Endothelial cell of umbilical vein (primary cell): ENCODE measurements around the gene ANGPT4. TPM values are rescaled to one million over a fixed set of nuclear protein-coding genes. Genes with fewer than 3 reads are reported as not detected.

ENCODE experiments used
- BruUV-seq: library from RNA; stranded (reverse); fragments of 400-500 nt; replicated peaks from 2 replicates; lab custom pipeline; 2021; lab: Mats Ljungman, UMichigan
- CTCF ChIA-PET: fragments of 300-600, 350-600 bp; sonication (Branson Sonifier 250); formaldehyde crosslinking; loops from one replicate; lab custom pipeline; 2021; ENCODE audit warnings: antibody characterized with exemption, inconsistent platforms; lab: Charles Lee
- POLR2A ChIA-PET: fragments of 300-600, 350-600 bp; sonication (Branson Sonifier 250); formaldehyde crosslinking; loops from one replicate; lab custom pipeline; 2021; ENCODE audit warnings: antibody characterized with exemption, inconsistent platforms; lab: Charles Lee
- DNase-seq: peaks from one replicate; pipeline ENCODE4 v3.0.0-alpha.2; 2011; ENCODE audit warnings: low read depth, low spot score
- FAIRE-seq: peaks from 2 replicates; lab custom pipeline; 2011; peaks lifted over from hg19 to GRCh38; lab: Jason Lieb, UNC
- H2AFZ ChIP-seq: 2 replicates; pipeline ENCODE4 v1.6.0; 2012; ENCODE audit warnings: low read depth, low read length, control low read depth, inconsistent platforms
- H3K27ac ChIP-seq: 2 replicates; pipeline ENCODE4 v1.5.1; 2011; ENCODE audit warnings: low read depth, mild to moderate bottlenecking, control low read depth, low read length, moderate library complexity; ENCODE audit not compliant: insufficient read depth
- H3K27me3 ChIP-seq, 2 experiments: 2 replicates each; pipeline versions ENCODE4 v1.6.0 to v1.6.1; 2011; ENCODE audit warnings: low read length in 2 of 2, mixed read lengths in 1 of 2; ENCODE audit not compliant: control insufficient read depth in 2 of 2, insufficient read depth in 2 of 2
- H3K36me3 ChIP-seq, 2 experiments: 2 replicates in 1 of 2; 3 replicates in 1 of 2; pipeline ENCODE4 v1.5.1; 2011; ENCODE audit warnings: low read length in 2 of 2, mild to moderate bottlenecking in 1 of 2, moderate library complexity in 1 of 2; ENCODE audit not compliant: control insufficient read depth in 2 of 2, insufficient read depth in 2 of 2; ENCODE audit errors: extremely low read depth in 1 of 2
- H3K4me1 ChIP-seq: 3 replicates; pipeline ENCODE4 v1.5.1; 2011; ENCODE audit warnings: mild to moderate bottlenecking, low read length; ENCODE audit not compliant: control insufficient read depth, insufficient read depth; ENCODE audit errors: extremely low read depth
- H3K4me2 ChIP-seq: 2 replicates; pipeline ENCODE4 v1.6.1; 2011; ENCODE audit warnings: low read length, control low read depth, mixed read lengths; ENCODE audit not compliant: insufficient read depth
- H3K4me3 ChIP-seq, 3 experiments: fragments of 200-600 bp in 1 of 3; sonication (generic), shearing (Covaris generic) in 1 of 3; replicated peaks in 1 of 3; 2 replicates each; pipeline ENCODE4 v1.5.1; 2011 to 2016; ENCODE audit warnings: control low read depth in 3 of 3, low read length in 3 of 3, mild to moderate bottlenecking in 2 of 3, inconsistent platforms in 1 of 3, low read depth in 1 of 3, moderate library complexity in 1 of 3; ENCODE audit not compliant: insufficient read depth in 1 of 3
- H3K79me2 ChIP-seq: 2 replicates; pipeline ENCODE4 v1.6.0; 2012; ENCODE audit warnings: low read length, inconsistent platforms; ENCODE audit not compliant: control insufficient read depth, insufficient read depth
- H3K9ac ChIP-seq: replicated peaks from 2 replicates; pipeline ENCODE3; 2011; ENCODE audit warnings: low read length, control low read depth; ENCODE audit not compliant: insufficient read depth; ENCODE audit errors: extremely low read depth
- H3K9me1 ChIP-seq: replicated peaks from 3 replicates; pipeline ENCODE4 v1.6.0; 2011; ENCODE audit warnings: mild to moderate bottlenecking, low read length; ENCODE audit not compliant: control insufficient read depth, insufficient read depth; ENCODE audit errors: extremely low read depth
- H3K9me3 ChIP-seq: replicated peaks from 2 replicates; pipeline ENCODE4 v1.5.1; 2012; ENCODE audit warnings: low read length, inconsistent platforms; ENCODE audit not compliant: control insufficient read depth, insufficient read depth
- H4K20me1 ChIP-seq: replicated peaks from 2 replicates; pipeline ENCODE3; 2011; ENCODE audit warnings: mild to moderate bottlenecking, low read length; ENCODE audit not compliant: control insufficient read depth, insufficient read depth; ENCODE audit errors: extremely low read depth
- CTCF ChIP-seq, 2 donors: IDR thresholded peaks; 1 replicate in 1 of 2; 2 replicates in 1 of 2; pipeline ENCODE4 v1.5.1; 2011; ENCODE audit warnings: low read length in 2 of 2, mild to moderate bottlenecking in 2 of 2, moderate library complexity in 2 of 2, control low read depth in 1 of 2, inconsistent platforms in 1 of 2, low read depth in 1 of 2; ENCODE audit not compliant: insufficient read depth in 1 of 2; ENCODE audit errors: extremely low read depth in 1 of 2
- EZH2 ChIP-seq: IDR thresholded peaks from 2 replicates; pipeline ENCODE4 v1.6.1; 2012; ENCODE audit warnings: borderline replicate concordance, low read depth, mild to moderate bottlenecking, moderate library complexity, low read length, inconsistent platforms; ENCODE audit not compliant: severe bottlenecking
- FOS ChIP-seq: IDR thresholded peaks from 2 replicates; pipeline ENCODE4 v1.6.1; 2011; ENCODE audit warnings: mild to moderate bottlenecking, low read length, moderate library complexity, borderline replicate concordance; ENCODE audit not compliant: insufficient read depth
- GATA2 ChIP-seq: IDR thresholded peaks from 2 replicates; pipeline ENCODE4 v1.7.0; 2011; ENCODE audit warnings: low read depth, mild to moderate bottlenecking, moderate library complexity, mixed read lengths, low read length; ENCODE audit not compliant: insufficient read length, insufficient read depth
- JUN ChIP-seq: IDR thresholded peaks from 2 replicates; pipeline ENCODE4 v1.6.1; 2011; ENCODE audit warnings: borderline replicate concordance, low read depth; ENCODE audit not compliant: insufficient read length, insufficient read depth
- MAX ChIP-seq: IDR thresholded peaks from 2 replicates; pipeline ENCODE4 v1.6.1; 2011; ENCODE audit not compliant: insufficient read depth, insufficient read length
- MYC ChIP-seq: IDR thresholded peaks from one replicate; pipeline ENCODE4 v1.6.1; 2011; ENCODE audit warnings: mild to moderate bottlenecking, low read depth, low read length
- POLR2A ChIP-seq: IDR thresholded peaks from 2 replicates; pipeline ENCODE4 v1.6.1; 2012; ENCODE audit warnings: low read depth, mild to moderate bottlenecking, control low read depth, low read length
- POLR2AphosphoS5 ChIP-seq: IDR thresholded peaks from 2 replicates; pipeline ENCODE4 v1.6.1; 2012; ENCODE audit warnings: low read depth, mild to moderate bottlenecking, control low read depth, low read length, moderate library complexity; ENCODE audit not compliant: insufficient read depth
- dilution Hi-C: fragments of 300-500 bp; cut with MboI; formaldehyde crosslinking; loops from one replicate; pipeline ENCODE4 v1.15.0; 2019; ENCODE audit warnings: low sequenced_read_pairs; ENCODE audit not compliant: extremely low pct_ligation_motif_present
- intact Hi-C: fragments of 100-400 bp; cut with micrococcal nuclease; formaldehyde crosslinking; loops from one replicate; pipeline ENCODE4 v1.10.0; 2022
- polyA plus RNA-seq, 4 experiments: library from polyadenylated mRNA; depleted of rRNA in 3 of 4; stranded (reverse) in 3 of 4; unstranded in 1 of 4; fragments of >200 nt; gene quantifications; 2 replicates each; pipeline versions ENCODE4 v1.2.1 to v1.2.3, GENCODE V29; 2011 to 2012; ENCODE audit warnings: missing spikeins in 1 of 4
- total RNA-seq: library from RNA; stranded (reverse); gene quantifications from 2 replicates; pipeline ENCODE4 v1.2.3, GENCODE V29; 2021

ANGPT4 gene
- total and polyA plus RNA-seq, 2 donors (not counting 3 experiments of a cell fraction or from before 2014, with no cell fraction given), result not detected

GRCh38 chr20:836190-836589 lies 79.9 kb downstream of the ANGPT4 start:
- Histone ChIP-seq H3K9me1 (no peaks in the 10 kb centered on the region), H3K27ac (no peak overlapping the region), H3K4me1 (peaks cover 46% of the 10 kb centered on the region), H3K79me2 (peaks cover 48% of the 10 kb centered on the region), H3K9ac (no peak overlapping the region), H3K36me3 (no peaks in the 10 kb centered on the region), H2AFZ (no peak overlapping the region), H3K4me3 (no peak overlapping the region), H3K4me2 (peak overlapping the region; percentile 46), H3K9me3 (no peaks in the 10 kb centered on the region), H4K20me1 (no peaks in the 10 kb centered on the region), H3K27me3 (no peaks in the 10 kb centered on the region)
- BruUV-seq, result no TSS peak
- dilution Hi-C loops (no loop called here), intact Hi-C loops (loop anchor here (10.0 kb wide), 2 partner anchors 301 to 659 kb away; partner anchors contain the start of gene SIRPB2)
- TF ChIP-seq MYC (no peak), POLR2A (no peak), FOS (no peak), MAX (no peak), CTCF (IDR thresholded peaks at IDR 0.05; ENCODE audit: extremely low read depth in 1 of 2, insufficient read depth in 1 of 2, low read depth in 1 of 2, low read length in 2 of 2) (no peak), GATA2 (no peak), EZH2 (no peak), POLR2AphosphoS5 (no peak), JUN (no peak)
- FAIRE-seq, result peak; percentile 8
- DNase-seq, result no peak
- ChIA-PET POLR2A (no interaction called here), CTCF (no interaction called here)
